Measurements from ENCODE around the gene ZSWIM3. TPM values are rescaled to one million over a fixed set of nuclear protein-coding genes. Genes with fewer than 3 reads are reported as not detected.

ZSWIM3 gene
- total RNA-seq, 4 donors from 2014 or later: 2.1 to 5.4 (median 4.0) TPM

- WGBS: 95% methylated on average over 11 of the region's 14 CpGs
- TF ChIP-seq POLR2AphosphoS5 (IDR thresholded peaks at IDR 0.05): no peak
- no peak for TF ChIP-seq CTCF (IDR thresholded peaks at IDR 0.05)
- no peak for TF ChIP-seq EP300 (IDR thresholded peaks at IDR 0.05)
- DNase-seq (ENCODE audit: extremely low spot score): no peak
- Histone ChIP-seq H3K36me3 (peaks cover 39 to 98% (median 87%) of the 10 kb centered on the region in 4 donors), H3K27me3 (no peaks in the 10 kb centered on the region), H3K27ac (replicated peaks in 1 of 4) (peak overlapping the region; percentile 50 to 70 (median 65)), H3K9me3 (no peaks in the 10 kb centered on the region), H3K4me1 (peaks cover 18 to 55% (median 37%) of the 10 kb centered on the region in 4 donors), H3K4me3 (no peak overlapping the region)
- intact Hi-C loops (cut with DNase I): no loop called here
These were observed 13.9 kb upstream of the ZSWIM3 start for GRCh38 chr20:45843506-45843905.

- Histone ChIP-seq H3K36me3 (peaks cover 37 to 86% (median 79%) of the 10 kb centered on the region in 4 donors), H3K4me1 (peaks cover 18 to 48% (median 36%) of the 10 kb centered on the region in 4 donors), H3K27me3 (no peaks in the 10 kb centered on the region), H3K4me3 (no peak overlapping the region), H3K27ac (replicated peaks in 1 of 4) (peak overlapping the region in 1 of 4 donors; percentile 3), H3K9me3 (no peaks in the 10 kb centered on the region)
- no peak for DNase-seq (ENCODE audit: extremely low spot score)
- TF ChIP-seq POLR2AphosphoS5 (IDR thresholded peaks at IDR 0.05): no peak
- no peak for TF ChIP-seq EP300 (IDR thresholded peaks at IDR 0.05)
- TF ChIP-seq POLR2A (IDR thresholded peaks at IDR 0.05; ENCODE audit: low read depth): no peak
- no peak for TF ChIP-seq CTCF (IDR thresholded peaks at IDR 0.05)
- intact Hi-C loops (cut with DNase I): no loop called here
These were observed 12.0 kb upstream of the ZSWIM3 start for GRCh38 chr20:45845452-45845851.

- peaks cover 30 to 83% (median 65%) of the 10 kb centered on the region in 4 donors for H3K36me3 ChIP-seq
These were observed 9.0 kb upstream of the ZSWIM3 start for GRCh38 chr20:45848421-45848820.

GRCh38 chr20:45848969-45849582, 8.3 kb upstream of the ZSWIM3 start:
- Histone ChIP-seq H3K36me3 (peaks cover 24 to 83% (median 63%) of the 10 kb centered on the region in 4 donors), H3K4me1 (peaks cover 0 to 26% (median 2%) of the 10 kb centered on the region in 4 donors), H3K27me3 (no peaks in the 10 kb centered on the region), H3K4me3 (no peak overlapping the region), H3K27ac (replicated peaks in 1 of 4) (peak overlapping the region in 1 of 4 donors; percentile 10), H3K9me3 (no peaks in the 10 kb centered on the region)
- TF ChIP-seq POLR2AphosphoS5 (IDR thresholded peaks at IDR 0.05) (no peak), EP300 (IDR thresholded peaks at IDR 0.05) (no peak), CTCF (IDR thresholded peaks at IDR 0.05) (no peak), POLR2A (IDR thresholded peaks at IDR 0.05; ENCODE audit: low read depth) (no peak)
- intact Hi-C loops (cut with DNase I): no loop called here
- no peak for DNase-seq (ENCODE audit: extremely low spot score)
- WGBS: 75% methylated on average over 8 of the region's 8 CpGs

More at GRCh38 chr20:45848421-45848820, 9.0 kb upstream of the ZSWIM3 start:
- intact Hi-C loops (cut with DNase I): no loop called here
- Histone ChIP-seq H3K4me1 (peaks cover 0 to 26% (median 7%) of the 10 kb centered on the region in 4 donors), H3K27ac (replicated peaks in 1 of 4) (peak overlapping the region in 2 of 4 donors; percentile 5 to 10), H3K9me3 (no peaks in the 10 kb centered on the region), H3K27me3 (no peaks in the 10 kb centered on the region), H3K4me3 (no peak overlapping the region)
- WGBS: 96% methylated on average over 7 of the region's 8 CpGs
- DNase-seq (ENCODE audit: extremely low spot score): no peak
- TF ChIP-seq POLR2AphosphoS5 (IDR thresholded peaks at IDR 0.05): no peak

GRCh38 chr20:45850238-45850637, 7.2 kb upstream of the ZSWIM3 start:
- Histone ChIP-seq H3K36me3 (peaks cover 21 to 82% (median 54%) of the 10 kb centered on the region in 4 donors), H3K9me3 (no peaks in the 10 kb centered on the region), H3K4me3 (no peak overlapping the region), H3K27ac (replicated peaks in 1 of 4) (no peak overlapping the region), H3K4me1 (peaks cover 8 to 33% (median 13%) of the 10 kb centered on the region in 4 donors), H3K27me3 (no peaks in the 10 kb centered on the region)
- 77% methylated on average over 2 of the region's 2 CpGs for WGBS
- no peak for DNase-seq (ENCODE audit: extremely low spot score)
- intact Hi-C loops (cut with DNase I): no loop called here
- TF ChIP-seq POLR2A (IDR thresholded peaks at IDR 0.05; ENCODE audit: low read depth): no peak
- no peak for TF ChIP-seq EP300 (IDR thresholded peaks at IDR 0.05)
- TF ChIP-seq CTCF (IDR thresholded peaks at IDR 0.05): no peak
- TF ChIP-seq POLR2AphosphoS5 (IDR thresholded peaks at IDR 0.05): no peak

Measured in esophagus muscularis mucosa (tissue), 4 donors.